Non-pigmented ciliary epithelial cell (primary cell): Measurements from ENCODE around the gene USP24.

ENCODE experiments used
- DNase-seq: peaks from one replicate; pipeline ENCODE4 v3.0.0-alpha.2; 2010; ENCODE audit warnings: low read depth

USP24 gene

GRCh38 chr1:55156093-55156492 is 59.1 kb downstream of the USP24 start:
- peak; percentile 8 for DNase-seq

DNA sequence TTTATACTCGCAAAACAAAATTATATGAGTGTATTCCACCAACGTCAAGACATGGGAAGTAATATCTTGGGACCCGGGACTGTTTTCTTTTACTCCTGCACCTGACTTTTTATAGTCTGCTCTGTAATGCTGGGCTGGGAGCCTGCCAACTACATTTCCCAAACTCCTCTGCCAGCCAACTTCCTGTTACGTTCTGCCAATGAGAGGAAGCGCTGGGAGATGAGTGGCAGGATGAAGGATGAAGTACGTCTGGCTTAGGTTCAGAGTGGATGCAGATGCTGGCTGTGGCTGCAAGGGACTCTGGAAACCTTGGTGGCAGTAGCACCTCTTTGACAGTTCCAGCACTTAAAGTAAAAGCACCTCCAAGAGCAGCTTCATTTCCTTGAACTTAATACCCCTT is 59.6 kb downstream of the USP24 start:
- DNase-seq, result no peak

DNA sequence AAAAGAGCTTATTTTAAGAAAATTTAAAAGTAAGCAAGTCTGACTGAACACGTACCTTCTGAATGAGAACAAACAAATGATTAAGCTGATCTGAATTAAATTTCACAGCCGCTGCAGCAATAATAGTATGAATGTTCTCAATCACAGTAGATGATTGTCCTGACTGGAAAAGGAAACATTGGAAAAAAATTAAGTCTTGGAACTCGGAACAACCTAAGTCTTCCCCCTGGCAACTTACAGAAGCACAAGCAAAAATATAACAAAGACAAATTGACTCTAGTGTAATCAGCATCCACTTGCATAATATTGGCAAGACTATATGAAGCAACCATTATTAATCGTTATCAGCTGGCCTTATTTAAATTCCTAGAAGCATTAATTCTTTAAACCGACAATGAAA is 60.5 kb downstream of the USP24 start:
- DNase-seq, result no peak

DNA sequence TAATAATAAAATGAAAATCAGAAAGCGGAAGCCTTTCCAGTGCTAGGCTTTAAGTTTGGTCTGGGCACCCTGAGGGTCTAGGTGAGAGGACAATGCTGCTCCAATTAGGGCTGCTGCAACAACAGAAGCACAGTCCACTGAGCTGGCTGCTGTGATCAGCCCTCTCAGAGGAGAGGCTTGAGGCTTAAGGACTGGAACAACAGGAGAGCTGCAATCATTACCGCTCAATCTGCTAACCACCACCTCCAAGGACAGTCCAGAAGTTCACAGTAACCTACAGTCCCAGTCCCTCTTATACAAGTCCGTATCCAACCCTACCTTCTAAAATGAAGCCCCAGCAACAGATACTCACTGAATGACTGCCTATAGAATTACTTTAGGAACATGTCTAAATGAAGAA is 62.1 kb downstream of the USP24 start:
- no peak for DNase-seq

- DNase-seq, result no peak
These were observed 64.1 kb downstream of the USP24 start for GRCh38 chr1:55150880-55151588.

DNA sequence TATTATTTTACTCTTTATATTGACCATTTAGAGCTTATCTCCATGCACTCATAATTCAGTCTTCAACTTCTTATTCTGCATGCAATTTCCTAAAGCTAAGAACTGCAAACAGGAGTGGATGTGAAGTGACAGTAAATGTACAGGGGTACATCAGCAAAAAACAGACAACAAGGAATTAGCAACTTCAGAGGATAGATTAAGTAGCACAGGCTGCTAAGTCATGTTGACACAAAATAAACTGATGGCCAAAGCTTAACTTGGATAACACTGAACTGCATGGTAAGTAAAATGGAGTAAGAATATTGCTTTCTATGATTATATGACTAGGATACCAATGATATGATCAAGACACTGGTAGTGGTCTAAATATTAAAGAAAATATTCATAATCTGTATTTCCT is 66.5 kb downstream of the USP24 start:
- no peak for DNase-seq

- no peak for DNase-seq
These were observed 67.6 kb downstream of the USP24 start for GRCh38 chr1:55147524-55147923.

GRCh38 chr1:55146781-55147180 is 68.4 kb downstream of the USP24 start:
- DNase-seq, result no peak

GRCh38 chr1:55144886-55145285 is 70.3 kb downstream of the USP24 start:
- no peak for DNase-seq

- DNase-seq, result no peak
These were observed 71.5 kb downstream of the USP24 start for GRCh38 chr1:55143684-55144083.

GRCh38 chr1:55141295-55141893 is 73.8 kb downstream of the USP24 start:
- DNase-seq, result no peak

- DNase-seq, result peak; percentile 68
These were observed 74.6 kb downstream of the USP24 start for GRCh38 chr1:55140546-55140983.

- DNase-seq, result no peak
These were observed 75.0 kb downstream of the USP24 start for GRCh38 chr1:55140137-55140536.

GRCh38 chr1:55138823-55139222 is 76.3 kb downstream of the USP24 start:
- DNase-seq, result no peak

DNA sequence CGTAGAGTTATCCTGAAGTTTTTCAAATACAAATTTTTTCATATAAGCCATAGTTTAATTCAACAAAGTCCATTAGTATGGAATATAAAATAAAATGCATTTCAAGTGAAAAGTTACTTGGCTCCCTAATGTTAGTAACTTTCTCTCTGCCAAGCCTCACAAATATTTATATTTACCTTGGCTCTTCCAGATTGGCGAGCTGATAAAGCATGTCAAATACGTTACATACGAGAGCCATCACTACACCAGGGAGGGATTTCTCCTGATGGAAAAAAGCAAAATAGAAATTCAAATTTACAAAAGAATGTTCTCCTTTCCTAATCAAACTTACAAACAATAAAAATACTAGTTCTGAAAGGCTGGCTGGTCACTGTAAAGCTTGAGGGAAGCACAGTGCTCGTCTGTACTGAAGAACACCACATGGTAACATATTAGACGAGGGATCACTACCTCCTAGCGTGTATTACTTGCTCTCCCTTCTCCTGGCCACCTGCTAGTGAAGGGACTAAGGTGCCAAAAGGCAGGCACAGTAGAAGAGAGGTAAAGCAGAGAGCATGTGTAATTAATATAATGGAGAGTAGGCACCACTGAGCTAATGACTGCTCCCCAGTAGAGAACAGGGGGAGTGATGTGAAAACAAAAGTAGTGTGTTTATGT is 80.9 kb downstream of the USP24 start:
- DNase-seq, result no peak

GRCh38 chr1:55131801-55132200 is 83.4 kb downstream of the USP24 start:
- peak; percentile 62 for DNase-seq

DNA sequence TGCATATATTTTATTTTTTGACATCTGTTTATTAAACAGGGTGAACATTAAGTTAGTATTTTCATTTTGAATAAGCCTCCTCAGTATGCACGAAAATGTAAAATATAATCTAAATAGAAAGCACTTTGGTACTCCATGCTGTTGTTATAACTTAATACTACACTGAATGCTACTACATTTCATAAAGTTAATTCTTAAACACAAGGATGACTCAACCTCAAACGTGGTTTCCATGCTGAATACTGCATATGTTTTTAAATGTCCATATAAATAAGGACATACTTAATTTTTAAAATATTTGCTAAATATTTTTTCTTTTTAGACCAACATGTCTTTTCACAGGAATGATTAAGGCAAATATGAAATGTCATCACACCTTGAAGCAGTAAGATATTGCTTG is 83.9 kb downstream of the USP24 start:
- DNase-seq, result no peak

DNA sequence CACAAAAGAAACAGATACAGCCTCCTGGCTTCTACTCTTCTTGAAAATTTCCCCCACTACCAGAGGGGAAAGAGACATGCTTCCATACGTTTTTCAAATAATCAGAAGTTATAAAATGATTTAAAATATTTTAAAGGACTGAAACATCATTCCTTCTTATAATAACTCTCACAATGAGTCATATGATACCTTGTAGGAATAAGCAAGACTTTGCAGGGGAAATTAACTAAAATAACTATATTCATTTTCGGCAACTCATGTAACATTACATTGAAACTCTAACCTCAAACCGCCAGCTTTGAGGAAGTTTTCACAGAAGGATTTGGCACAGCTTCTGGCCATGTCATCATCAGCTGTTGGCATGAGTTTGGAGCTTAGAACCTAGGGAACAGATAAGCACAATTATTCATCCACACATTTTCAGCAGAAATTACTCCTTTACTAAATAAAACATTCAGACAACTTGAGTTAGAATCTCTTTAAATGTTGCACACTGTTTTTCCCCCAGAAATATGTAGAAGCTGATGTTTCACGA is 85.9 kb downstream of the USP24 start:
- DNase-seq, result peak; percentile 40

DNA sequence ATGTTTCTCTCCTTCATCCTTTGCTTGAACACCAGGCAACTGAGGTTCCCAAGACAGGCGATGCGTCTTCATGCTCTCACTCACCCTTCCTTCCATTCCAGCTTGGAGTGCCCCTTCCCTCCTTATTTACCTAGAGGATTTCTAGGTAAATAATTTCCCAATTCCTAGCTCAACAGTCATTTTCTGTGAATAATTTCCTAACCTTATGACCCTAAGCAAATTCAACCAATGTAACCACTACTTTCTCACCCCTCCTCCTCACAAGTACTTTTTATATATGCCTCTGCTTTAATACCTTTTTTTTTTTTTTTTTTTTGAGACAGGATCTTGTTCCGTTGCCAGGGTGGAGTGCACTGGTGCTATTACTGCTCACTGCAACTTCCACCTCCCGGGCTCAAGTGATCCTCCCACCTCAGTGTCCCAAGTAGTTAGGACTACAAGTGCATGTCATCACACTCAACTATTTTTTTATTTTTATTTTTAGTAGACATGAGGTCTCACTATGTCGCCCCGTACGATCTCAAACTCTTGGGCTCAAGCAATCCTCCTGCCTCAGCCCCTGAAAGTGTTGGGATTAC is 86.7 kb downstream of the USP24 start:
- DNase-seq, result no peak

GRCh38 chr1:55127827-55128343 is 87.3 kb downstream of the USP24 start:
- no peak for DNase-seq

GRCh38 chr1:55124470-55124869 is 90.7 kb downstream of the USP24 start:
- DNase-seq, result no peak

DNA sequence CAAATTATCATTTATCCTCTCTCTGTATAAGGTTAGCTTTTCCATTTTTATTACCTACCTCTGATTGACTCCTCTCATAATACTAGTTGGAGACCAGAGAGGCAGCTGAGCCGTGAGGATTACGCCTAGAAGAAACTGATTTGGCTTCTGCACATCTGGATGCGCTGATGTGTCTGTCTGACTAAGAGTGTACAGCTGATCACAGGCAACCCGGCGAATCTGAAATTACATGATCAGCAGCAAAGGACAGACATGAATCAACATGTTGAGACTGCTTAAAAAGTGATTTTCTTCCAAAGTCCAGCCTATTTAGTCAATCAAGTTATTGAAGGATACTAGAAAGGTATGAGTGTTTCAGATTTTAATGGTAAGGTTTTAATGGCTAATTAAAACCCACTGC is 94.6 kb downstream of the USP24 start:
- no peak for DNase-seq
